ENCODE measurements around the gene OBSCN.

Gene OBSCN

GRCh38 chr1:228256626-228257375, 49.0 kb downstream of the OBSCN start:
- DNase-seq (ENCODE audit: low read depth): no peak
- H3K4me3 ChIP-seq (ENCODE audit: low read depth, low read length): no peak overlapping the region
- no peak for TF ChIP-seq CTCF (IDR thresholded peaks at IDR 0.05; ENCODE audit: control insufficient read depth, extremely low read depth, insufficient read depth)

- TF ChIP-seq CTCF (IDR thresholded peaks at IDR 0.05; ENCODE audit: control insufficient read depth, extremely low read depth, insufficient read depth): no peak
Observed at GRCh38 chr1:228258486-228258885, 50.6 kb downstream of the OBSCN start.

GRCh38 chr1:228259368-228259894, 51.6 kb downstream of the OBSCN start:
- no peak for DNase-seq (ENCODE audit: low read depth)
- TF ChIP-seq CTCF (IDR thresholded peaks at IDR 0.05; ENCODE audit: control insufficient read depth, extremely low read depth, insufficient read depth): no peak
- no peak overlapping the region for H3K4me3 ChIP-seq (ENCODE audit: low read depth, low read length)

More at GRCh38 chr1:228258486-228258885, 50.6 kb downstream of the OBSCN start:
- H3K4me3 ChIP-seq (ENCODE audit: low read depth, low read length): no peak overlapping the region
- DNase-seq (ENCODE audit: low read depth): no peak

- no peak for DNase-seq (ENCODE audit: low read depth)
- TF ChIP-seq CTCF (IDR thresholded peaks at IDR 0.05; ENCODE audit: control insufficient read depth, extremely low read depth, insufficient read depth): no peak
- H3K4me3 ChIP-seq (ENCODE audit: low read depth, low read length): no peak overlapping the region
Observed at GRCh38 chr1:228259951-228260350, 52.1 kb downstream of the OBSCN start.

GRCh38 chr1:228261706-228262105, 53.9 kb downstream of the OBSCN start:
- TF ChIP-seq CTCF (IDR thresholded peaks at IDR 0.05; ENCODE audit: control insufficient read depth, extremely low read depth, insufficient read depth): no peak
- no peak overlapping the region for H3K4me3 ChIP-seq (ENCODE audit: low read depth, low read length)
- no peak for DNase-seq (ENCODE audit: low read depth)

GRCh38 chr1:228262475-228262874, 54.6 kb downstream of the OBSCN start:
- no peak overlapping the region for H3K4me3 ChIP-seq (ENCODE audit: low read depth, low read length)
- DNase-seq (ENCODE audit: low read depth): no peak
- no peak for TF ChIP-seq CTCF (IDR thresholded peaks at IDR 0.05; ENCODE audit: control insufficient read depth, extremely low read depth, insufficient read depth)

GRCh38 chr1:228263636-228264035, 55.8 kb downstream of the OBSCN start:
- H3K4me3 ChIP-seq (ENCODE audit: low read depth, low read length): no peak overlapping the region
- no peak for DNase-seq (ENCODE audit: low read depth)
- no peak for TF ChIP-seq CTCF (IDR thresholded peaks at IDR 0.05; ENCODE audit: control insufficient read depth, extremely low read depth, insufficient read depth)

Measured in LNCaP clone FGC (cell line).